Activated CD8-positive, alpha-beta T cell treated with anti-CD3 and anti-CD28 coated beads for 36 hours (primary cell): Measurements from ENCODE around the gene TMEM39B. TPM values are rescaled to one million over a fixed set of nuclear protein-coding genes. Genes with fewer than 3 reads are reported as not detected.

Source experiments
- ATAC-seq: fragments of 200-7000 bp; cut with Tn5 transposase; one replicate; pipeline ENCODE4 v1.10.0; 2021; ENCODE audit warnings: mild to moderate bottlenecking, moderate library complexity
- CTCF ChIA-PET: fragments of 350-600 bp; sonication (Branson Sonifier 250); formaldehyde crosslinking; loops from one replicate; lab custom pipeline; 2021; ENCODE audit warnings: antibody characterized with exemption; lab: Charles Lee
- POLR2A ChIA-PET: fragments of 350-600 bp; sonication (Branson Sonifier 250); formaldehyde crosslinking; loops from one replicate; lab custom pipeline; 2021; ENCODE audit warnings: antibody characterized with exemption; lab: Charles Lee
- DNase-seq: peaks from one replicate; pipeline ENCODE4 v3.0.0-alpha.2; 2020
- H3K27ac Mint-ChIP-seq: one replicate; pipeline ENCODE4 v1.8.0; 2021; ENCODE audit warnings: mild to moderate bottlenecking, mixed read lengths
- H3K27me3 Mint-ChIP-seq: one replicate; pipeline ENCODE4 v1.8.0; 2021; ENCODE audit warnings: mixed read lengths
- H3K36me3 Mint-ChIP-seq: one replicate; pipeline ENCODE4 v1.8.0; 2021; ENCODE audit warnings: low read depth, mixed read lengths
- H3K4me1 Mint-ChIP-seq: one replicate; pipeline ENCODE4 v1.8.0; 2021; ENCODE audit warnings: low read depth, mixed read lengths
- H3K4me3 Mint-ChIP-seq: one replicate; pipeline ENCODE4 v1.8.0; 2021; ENCODE audit warnings: mild to moderate bottlenecking, moderate library complexity, mixed read lengths
- H3K9me3 Mint-ChIP-seq: one replicate; pipeline ENCODE4 v1.8.0; 2021; ENCODE audit warnings: mixed read lengths
- intact Hi-C: fragments of 100-400 bp; cut with micrococcal nuclease; formaldehyde crosslinking; loops from one replicate; pipeline ENCODE4 v1.10.0; 2022
- microRNA-seq: library from miRNA; unstranded; fragments of <30 nt; microRNA quantifications from one replicate; pipeline ENCODE4 v1.2.0, GENCODE V29; 2022; ENCODE audit warnings: borderline microRNAs expressed, borderline replicate concordance
- total RNA-seq, 2 experiments: library from RNA; stranded (reverse); gene quantifications; one replicate each; pipeline ENCODE4 v1.2.3, GENCODE V29; 2021
- TF ChIP-seq, protein P1 (sequence below): fragments of 200-600 bp; IDR thresholded peaks from one replicate; pipeline ENCODE4 v1.8.0; 2022; ENCODE audit warnings: antibody characterized with exemption, mild to moderate bottlenecking

TMEM39B gene
- total RNA-seq, 2 experiments from 2014 or later: 25.3 to 27.7 TPM

DNA sequence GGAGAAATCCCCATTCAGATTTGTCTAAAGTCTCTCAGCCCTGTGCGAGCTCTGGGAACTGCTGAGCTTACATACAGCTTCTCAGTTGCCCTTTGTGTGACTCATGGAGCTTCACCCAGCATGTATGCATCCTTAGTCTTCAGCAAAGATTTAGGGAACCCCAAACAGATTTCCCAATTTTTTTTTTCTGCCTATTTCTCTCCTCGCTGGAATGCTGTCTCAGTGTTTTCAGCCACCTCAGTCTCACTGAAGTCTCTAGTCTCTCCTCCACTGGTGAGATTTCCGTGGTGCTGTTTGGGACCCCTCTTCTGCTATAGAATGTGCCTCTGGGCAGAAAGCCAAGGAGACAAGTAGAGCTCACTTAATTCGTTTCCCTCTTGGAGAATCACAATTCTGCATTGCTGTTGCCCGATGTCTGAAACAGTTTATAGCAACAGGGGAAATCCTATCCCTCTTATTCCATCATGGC lies 78.6 kb downstream of the TMEM39B start:
- H3K27me3 Mint-ChIP-seq: no peaks in the 10 kb centered on the region
- peaks cover 5% of the 10 kb centered on the region for H3K9me3 Mint-ChIP-seq
- peaks cover 39% of the 10 kb centered on the region for H3K36me3 Mint-ChIP-seq
- ChIA-PET CTCF (interaction anchor here (2.2 kb wide), 1 partner anchor 23 kb away, joined by 5 read pairs; no protein-coding TSS in a partner anchor), POLR2A (interaction anchor here (1.1 kb wide), 1 partner anchor 42 kb away, joined by 3 read pairs; no protein-coding TSS in a partner anchor)
- DNase-seq (no peak), ATAC-seq (no peak)
- H3K27ac Mint-ChIP-seq: no peak overlapping the region
- H3K4me1 Mint-ChIP-seq: peaks cover 16% of the 10 kb centered on the region
- no peak overlapping the region for H3K4me3 Mint-ChIP-seq
- TF ChIP-seq, protein P1, sequence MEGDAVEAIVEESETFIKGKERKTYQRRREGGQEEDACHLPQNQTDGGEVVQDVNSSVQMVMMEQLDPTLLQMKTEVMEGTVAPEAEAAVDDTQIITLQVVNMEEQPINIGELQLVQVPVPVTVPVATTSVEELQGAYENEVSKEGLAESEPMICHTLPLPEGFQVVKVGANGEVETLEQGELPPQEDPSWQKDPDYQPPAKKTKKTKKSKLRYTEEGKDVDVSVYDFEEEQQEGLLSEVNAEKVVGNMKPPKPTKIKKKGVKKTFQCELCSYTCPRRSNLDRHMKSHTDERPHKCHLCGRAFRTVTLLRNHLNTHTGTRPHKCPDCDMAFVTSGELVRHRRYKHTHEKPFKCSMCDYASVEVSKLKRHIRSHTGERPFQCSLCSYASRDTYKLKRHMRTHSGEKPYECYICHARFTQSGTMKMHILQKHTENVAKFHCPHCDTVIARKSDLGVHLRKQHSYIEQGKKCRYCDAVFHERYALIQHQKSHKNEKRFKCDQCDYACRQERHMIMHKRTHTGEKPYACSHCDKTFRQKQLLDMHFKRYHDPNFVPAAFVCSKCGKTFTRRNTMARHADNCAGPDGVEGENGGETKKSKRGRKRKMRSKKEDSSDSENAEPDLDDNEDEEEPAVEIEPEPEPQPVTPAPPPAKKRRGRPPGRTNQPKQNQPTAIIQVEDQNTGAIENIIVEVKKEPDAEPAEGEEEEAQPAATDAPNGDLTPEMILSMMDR: no peak
- intact Hi-C loops: no loop called here

Small RNA genes within 50 kb of the gene (microRNA-seq; reads per million reads assigned to microRNA genes)
- gene MIR5585: not detected

Other genes starting within 250 kb of the TMEM39B start
- 100 to 1,000 TPM; 273 to 296 TPM for gene PTP4A2, start 134.6 kb upstream of the TMEM39B start, total RNA-seq
- gene KHDRBS1, start 59.1 kb upstream of the TMEM39B start, total RNA-seq: 100 to 1,000 TPM; 201 to 203 TPM
- 10 to 100 TPM; 70.8 to 74.3 TPM for gene KPNA6, start 35.1 kb downstream of the TMEM39B start, total RNA-seq
- gene TXLNA, start 106.7 kb downstream of the TMEM39B start, total RNA-seq: 10 to 100 TPM; 71.5 to 73.3 TPM
- gene CCDC28B, start 127.7 kb downstream of the TMEM39B start, total RNA-seq: 10 to 100 TPM; 27.0 to 27.7 TPM
- 1 to 10 TPM; 4.2 to 4.4 TPM for gene IQCC, start 132.7 kb downstream of the TMEM39B start, total RNA-seq
- not detected for gene DCDC2B, start 136.2 kb downstream of the TMEM39B start, total RNA-seq
- 1 to 10 TPM; 6.9 to 7.7 TPM for gene TMEM234, start 149.4 kb downstream of the TMEM39B start, total RNA-seq
- gene EIF3I, start 149.5 kb downstream of the TMEM39B start, total RNA-seq: 100 to 1,000 TPM; 328 to 335 TPM
- gene FAM167B, start 174.3 kb downstream of the TMEM39B start, total RNA-seq: under 1 TPM; 0.38 to 0.89 TPM
- 100 to 1,000 TPM; 289 to 292 TPM for gene LCK, start 178.3 kb downstream of the TMEM39B start, total RNA-seq
- 100 to 1,000 TPM; 126 to 127 TPM for gene HDAC1, start 219.1 kb downstream of the TMEM39B start, total RNA-seq